Cerebellar cortex (tissue), 1 donor: ENCODE measurements around the gene SPACA5.
"Not testable (repeated sequence)": the region's sequence is repeated elsewhere in the genome, so short reads cannot be mapped to it uniquely, and the experiment has no call there.

Experiments
- DNase-seq: peaks from one replicate; pipeline ENCODE4 v3.0.0-alpha.2; 2015; ENCODE audit warnings: low spot score

The SPACA5 gene

DNA sequence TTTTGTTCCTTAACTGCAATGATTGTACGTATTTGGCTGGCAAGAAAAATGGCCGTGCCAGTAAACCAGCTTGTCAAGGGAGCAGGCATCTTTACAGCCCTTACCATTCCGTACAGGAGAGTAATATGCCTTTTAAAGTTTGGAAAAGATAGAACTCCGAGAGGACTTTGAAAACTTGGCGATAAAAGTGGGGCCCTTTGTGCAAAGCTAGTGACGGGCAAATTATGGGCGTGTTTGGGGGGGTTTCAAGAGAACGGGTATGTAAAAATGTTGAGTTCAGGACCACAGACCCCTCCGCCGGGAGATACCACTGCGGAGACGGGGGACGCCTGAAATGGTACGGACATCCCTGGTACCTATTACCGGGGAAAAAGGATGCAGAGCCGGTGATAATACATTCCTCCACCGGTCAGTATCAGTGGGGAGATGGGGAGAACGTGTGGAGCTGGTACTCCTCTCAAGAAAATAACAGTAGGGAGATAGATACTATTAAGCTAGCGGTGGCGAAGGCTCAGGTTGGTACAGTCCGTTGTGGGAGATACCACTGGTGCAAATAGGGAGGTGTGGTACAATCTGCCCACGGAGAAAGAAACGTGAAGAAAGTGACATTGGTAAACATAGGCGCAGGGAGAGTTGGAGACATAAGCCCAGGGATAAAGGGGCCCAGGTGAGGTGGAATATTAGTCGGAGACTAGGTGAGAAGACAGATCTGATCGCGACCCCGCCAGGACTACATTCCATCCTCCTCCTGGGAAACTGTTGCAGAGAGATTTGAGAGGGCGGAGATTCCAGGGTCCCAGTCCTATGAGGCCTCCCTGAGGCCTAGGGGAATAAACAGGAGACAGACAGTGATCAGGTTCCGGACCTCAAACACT, 14.5 kb downstream of the SPACA5 start:
- DNase-seq: peak; percentile 83

DNA sequence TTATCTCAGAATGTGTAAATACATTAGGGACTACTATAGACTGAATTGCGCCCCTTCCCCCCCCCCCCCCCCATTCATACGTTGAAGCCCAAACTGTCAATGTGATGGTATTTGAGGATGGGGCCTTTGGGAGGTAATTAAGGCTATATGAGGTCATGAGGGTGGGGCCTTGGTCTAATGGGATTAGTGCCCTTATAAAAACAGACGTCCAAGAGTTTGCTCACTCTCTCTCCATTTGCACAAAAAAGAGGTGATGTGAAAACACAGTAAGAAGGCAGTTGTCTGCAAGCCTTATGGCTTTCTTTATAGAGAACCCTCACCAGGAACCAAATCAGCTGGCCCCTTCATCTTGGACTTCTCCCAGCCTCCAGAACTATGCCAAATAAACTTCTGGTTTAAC, 15.3 kb downstream of the SPACA5 start:
- DNase-seq: no peak

DNA sequence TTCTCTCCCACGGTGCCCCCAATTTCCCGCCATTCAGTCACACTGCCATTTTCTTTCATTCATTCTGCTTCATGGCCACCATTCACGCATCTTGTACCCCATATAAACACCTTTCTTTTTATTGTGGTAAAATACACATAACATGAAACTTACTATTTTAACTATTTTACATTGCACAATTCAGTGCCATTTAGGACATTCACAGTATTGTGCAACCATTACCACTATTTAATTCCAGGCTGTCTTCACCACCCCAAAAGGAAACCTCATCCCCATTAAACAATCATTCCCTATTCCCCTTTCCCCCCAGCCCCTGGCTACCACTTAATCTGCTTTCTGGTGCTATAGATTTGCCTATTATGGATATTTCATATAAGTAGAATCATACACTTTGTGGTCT, 15.9 kb downstream of the SPACA5 start:
- no peak for DNase-seq

DNA sequence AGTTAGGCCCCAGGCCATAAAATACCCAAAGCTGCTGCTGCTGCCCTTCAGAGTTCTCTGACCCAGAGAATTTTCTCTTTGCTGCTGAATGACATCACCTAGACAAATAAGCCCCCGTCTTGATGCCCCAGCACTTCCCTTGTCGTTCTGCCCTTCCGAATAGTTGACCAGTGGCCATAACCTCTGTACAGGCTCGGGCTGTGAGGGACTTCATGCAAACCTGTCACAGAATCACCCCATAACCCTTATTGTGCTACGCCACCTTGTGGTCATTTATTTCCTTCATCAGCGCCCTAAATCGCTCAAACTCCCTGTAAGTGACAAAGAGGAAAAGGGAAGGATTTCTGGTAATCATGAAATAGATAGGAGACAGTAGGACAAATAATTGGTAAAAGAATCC, 18.8 kb downstream of the SPACA5 start:
- peak; percentile 82 for DNase-seq

DNA sequence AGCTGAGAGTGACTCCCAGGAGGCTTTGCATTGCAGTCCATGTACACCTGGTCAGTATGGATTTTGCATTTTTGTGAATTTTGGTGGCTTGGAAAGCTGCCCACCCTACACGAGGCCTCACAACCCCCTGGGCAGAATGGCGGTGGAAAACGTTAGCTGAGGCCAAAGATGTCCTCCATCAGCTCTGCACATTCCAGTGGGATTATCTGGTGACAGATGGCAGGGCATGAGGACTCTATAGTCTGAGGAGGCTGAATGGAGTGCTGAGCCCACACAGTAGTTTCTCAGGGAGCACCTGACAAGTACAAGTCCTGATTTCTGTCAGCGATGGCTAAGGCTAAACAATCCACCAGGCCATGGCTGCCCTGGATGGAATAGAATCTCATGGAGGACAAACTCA, 20.8 kb downstream of the SPACA5 start:
- peak; percentile 0 for DNase-seq

DNA sequence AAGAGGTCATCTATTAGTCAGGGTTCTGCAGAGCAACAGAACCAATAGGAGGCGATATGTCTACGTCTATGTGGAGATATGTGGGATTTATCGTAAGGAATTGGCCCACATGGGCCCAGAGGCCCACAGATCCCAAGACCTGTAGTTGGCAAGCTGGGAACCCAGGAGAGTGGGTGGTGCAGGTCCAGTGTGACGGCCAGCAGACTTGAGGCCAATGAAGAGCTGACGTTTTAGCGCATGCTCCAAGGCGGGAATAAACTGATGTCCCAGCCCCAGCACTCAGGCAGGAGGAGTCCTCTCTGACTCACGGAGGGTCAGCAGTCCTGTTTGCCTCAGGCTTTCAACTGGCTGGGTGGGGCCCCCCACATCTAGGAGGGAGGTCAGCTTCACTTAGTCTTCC, 21.3 kb downstream of the SPACA5 start:
- no peak for DNase-seq

DNA sequence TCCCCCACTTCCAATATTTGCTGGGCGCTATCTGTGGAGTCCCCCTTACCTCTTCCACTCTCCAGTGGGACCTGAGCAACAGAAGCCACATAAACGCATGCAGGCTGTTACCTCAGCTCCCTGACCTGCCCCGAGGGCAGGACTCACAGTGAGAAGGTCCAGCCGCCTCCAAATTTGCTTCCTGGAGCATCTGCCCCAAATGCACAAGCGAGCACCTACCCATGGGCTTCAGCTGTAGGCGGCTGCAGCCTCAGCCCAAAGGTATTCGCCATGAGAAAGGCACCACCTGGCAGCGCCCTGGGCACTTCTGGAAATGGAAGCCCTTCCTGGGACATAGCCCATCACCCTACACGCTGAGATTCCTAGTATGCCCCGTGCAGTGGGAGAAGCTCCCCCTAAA, 23.4 kb downstream of the SPACA5 start:
- no peak for DNase-seq

DNA sequence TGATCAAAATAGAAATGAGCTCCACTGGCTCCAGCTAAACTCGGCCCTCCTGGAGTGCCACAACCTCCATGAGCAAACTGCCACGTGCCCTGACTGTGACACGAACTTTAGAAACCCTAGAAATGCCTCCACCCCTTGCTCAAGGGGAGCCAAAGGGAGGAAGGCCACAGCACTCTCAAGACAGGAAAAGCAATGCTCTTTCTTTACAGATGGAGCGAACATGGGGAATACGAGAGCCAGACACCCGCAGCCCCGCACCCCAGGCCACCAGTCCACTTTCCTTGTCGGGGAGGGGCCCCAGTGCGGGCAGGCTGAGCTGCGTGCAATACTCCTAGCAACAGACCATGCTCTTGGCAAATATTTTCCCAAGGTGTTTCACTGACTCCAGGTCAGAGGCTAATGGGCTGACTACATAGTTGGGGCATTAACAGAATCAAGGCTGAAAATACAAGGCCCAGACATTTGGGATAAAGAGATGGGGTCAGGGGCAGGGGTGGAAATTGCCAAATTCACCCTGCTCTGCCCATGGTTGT, 23.9 kb downstream of the SPACA5 start:
- DNase-seq: not testable (repeated sequence)

DNA sequence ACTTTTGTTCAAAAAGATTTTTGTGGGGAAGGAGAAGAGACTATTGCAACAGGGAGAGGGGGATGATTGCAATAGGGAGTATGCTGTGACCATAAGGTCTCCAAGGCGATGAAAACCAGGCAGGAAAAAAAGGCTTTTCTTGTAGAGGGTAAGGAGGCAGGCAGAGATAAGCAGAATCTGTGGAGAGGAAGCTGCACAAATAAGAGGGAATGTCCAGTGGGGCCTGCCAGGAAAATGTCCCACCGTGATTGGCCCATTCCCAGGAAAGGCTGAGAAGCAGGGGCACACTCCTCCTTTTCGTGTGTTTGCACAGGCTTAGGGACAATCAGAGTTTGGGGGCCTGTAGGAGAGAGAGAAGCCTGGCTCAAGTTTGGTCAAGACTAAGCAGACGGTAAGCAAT, 29.1 kb downstream of the SPACA5 start:
- DNase-seq: no peak

DNA sequence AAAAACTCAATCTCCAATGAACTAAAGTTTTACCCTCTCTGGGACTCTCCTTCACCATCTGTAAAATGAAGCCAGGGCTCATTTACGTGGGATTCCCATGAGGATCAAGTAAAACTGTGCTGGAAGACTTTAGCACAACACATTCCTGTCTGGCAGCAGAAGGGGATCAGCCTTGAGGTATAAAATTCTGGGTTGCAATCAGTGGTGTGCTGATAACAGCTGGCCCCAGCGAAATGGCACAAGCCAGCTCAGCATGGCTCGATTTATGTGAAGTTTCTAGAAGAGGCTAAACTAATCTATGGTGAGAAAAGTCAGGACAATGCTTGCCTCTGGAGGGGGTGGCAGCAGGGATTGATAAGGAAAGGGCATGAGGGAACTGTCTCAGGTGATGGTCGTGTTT, 36.3 kb downstream of the SPACA5 start:
- DNase-seq: no peak

DNA sequence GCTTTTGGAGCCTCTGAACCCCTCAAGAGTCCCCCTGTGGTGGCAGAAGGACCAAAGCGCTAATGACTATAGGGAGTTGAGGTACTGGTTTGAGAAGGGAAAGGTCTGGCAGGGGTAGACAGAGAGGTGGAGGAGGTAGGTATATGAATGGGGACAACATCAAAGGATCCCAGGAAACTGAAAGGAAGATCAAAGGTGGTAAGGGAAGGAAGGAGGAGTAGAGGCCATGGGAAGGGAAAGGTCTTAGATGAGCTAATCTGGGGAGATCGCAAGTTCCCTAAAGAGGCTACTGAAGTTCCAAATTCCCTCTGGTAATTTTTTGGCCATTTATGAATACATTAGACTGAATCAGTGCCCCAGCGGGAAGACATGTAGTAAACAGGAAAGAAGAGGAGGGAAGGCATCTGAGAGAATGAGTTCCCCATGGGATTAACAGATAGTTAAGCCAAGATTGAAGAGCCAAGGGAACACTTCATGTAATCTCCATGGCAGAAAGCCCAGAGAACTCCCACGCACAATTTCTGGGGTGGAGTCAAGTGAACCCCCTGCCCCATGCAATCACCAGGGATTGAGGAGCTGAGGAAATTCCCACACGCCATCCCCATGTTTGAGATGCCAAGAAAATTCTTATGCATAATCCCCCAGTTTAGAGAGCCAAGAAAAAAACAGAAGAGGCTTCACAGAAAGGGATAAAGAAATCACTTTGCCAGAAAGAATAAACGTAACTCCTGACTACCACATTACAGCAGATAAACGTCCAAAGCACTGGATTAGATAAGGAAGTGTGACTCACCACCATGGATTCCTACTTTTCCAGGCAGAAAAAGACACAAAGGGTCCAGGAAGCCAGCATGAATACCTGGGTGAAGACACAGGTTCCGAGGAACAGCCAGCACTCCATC, 38.9 kb downstream of the SPACA5 start:
- no peak for DNase-seq

DNA sequence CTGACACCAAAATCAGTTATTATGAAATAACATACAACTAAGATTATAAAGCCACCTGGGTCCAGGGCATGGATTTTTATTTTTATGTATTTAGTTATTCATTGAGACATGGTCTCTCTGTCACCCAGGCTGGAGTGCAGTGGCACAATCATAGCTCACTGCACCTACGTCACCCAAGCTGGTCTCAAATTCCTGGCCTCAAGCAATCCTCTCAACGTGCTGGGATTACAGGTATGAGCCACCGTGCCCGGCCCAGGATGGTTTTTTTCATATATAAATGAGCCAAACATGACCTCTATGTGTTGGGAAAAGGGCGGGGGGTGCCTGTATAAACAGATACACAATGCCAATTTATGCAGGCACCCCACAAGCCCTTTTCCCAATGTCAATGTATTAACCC, 40.1 kb downstream of the SPACA5 start:
- no peak for DNase-seq

DNA sequence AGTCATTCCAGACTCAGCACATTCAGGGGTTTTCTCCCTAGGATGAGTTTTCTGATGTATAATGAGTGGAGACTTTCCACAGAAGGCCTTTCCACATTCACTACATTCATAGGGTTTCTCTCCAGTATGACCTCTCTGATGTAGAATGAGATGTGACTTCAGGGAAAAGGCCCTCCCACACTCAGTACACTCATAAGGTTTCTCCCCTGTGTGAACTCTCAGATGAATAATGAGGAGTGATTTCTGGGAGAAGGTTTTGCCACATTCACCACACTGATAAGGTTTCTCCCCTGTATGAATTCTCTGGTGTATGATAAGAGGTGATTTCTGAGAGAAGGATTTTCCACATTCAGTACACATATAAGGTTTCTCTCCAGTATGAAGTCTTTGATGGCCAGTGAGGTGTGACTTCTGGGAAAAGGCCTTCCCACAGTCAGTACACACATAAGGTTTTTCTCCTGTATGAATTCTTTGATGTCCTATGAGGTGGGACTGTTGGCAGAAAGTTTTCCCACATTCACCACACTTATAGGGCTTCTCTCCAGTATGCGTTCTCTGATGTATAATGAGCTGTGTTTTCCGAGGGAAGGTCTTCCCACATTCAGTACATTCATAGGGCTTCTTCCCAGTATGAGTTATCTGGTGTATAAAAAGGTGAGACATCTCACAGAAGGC, 52.0 kb downstream of the SPACA5 start:
- no peak for DNase-seq

DNA sequence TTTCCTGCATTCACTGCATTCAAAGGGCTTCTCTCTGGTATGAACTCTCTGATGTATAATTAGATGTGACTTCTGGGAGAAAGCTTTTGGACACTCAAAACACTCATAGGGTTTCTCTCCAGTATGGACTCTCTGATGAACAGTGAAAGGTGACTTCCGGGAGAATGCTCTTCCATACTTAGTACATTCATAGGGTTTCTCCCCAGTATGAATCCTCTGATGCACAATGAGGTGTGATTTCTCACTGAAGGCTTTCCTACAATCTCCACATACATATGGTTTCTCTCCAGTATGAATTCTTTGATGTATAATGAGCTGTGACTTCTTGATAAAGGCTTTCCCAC, 52.5 kb downstream of the SPACA5 start:
- DNase-seq: no peak
